Omental fat pad (tissue), 4 donors: ENCODE measurements around the gene DNAH9. TPM values are rescaled to one million over a fixed set of nuclear protein-coding genes. Genes with fewer than 3 reads are reported as not detected.

ENCODE experiments used
- ATAC-seq: fragments of 150-250 bp; one replicate; pipeline ENCODE4 v1.9.1; 2016; ENCODE audit warnings: mild to moderate bottlenecking, moderate library complexity; ENCODE audit not compliant: low FRiP score
- DNase-seq: peaks from one replicate; pipeline ENCODE4 v3.0.0-alpha.2; 2019; ENCODE audit warnings: low spot score
- total RNA-seq, 4 donors: library from RNA; depleted of rRNA; stranded (reverse); fragments of >200 nt; gene quantifications; one replicate each; pipeline ENCODE4 v1.1.0, GENCODE V29; 2016
- TF ChIP-seq, protein P1 (sequence below), 3 donors: fragments of 450-650 bp; IDR thresholded peaks; one replicate each; pipeline ENCODE4 v1.5.1; 2016 to 2017; ENCODE audit warnings: antibody characterized with exemption in 3 of 3, mild to moderate bottlenecking in 3 of 3, moderate library complexity in 2 of 3

Gene DNAH9
- total RNA-seq, 4 donors from 2014 or later: 0.72 to 6.0 (median 3.1) TPM

DNA sequence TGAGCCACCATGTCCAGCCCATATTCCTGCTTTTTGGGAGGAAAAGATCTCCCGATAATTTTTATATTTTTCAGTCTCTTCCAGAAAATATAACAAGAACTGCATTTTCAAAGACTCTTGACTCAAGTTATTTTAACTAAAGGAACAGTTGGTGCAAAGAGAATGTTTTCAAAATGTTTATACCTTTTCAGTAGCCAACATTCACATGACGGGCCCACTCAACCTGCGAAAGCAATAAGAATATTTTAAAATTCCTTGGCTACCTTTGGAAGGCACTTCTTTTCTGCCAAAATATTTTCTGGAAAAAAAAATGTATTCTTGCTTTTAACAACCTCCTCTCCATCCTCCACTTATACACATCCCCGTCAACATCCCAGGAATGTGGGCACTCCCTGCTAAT is 258.7 kb downstream of the DNAH9 start:
- DNase-seq (no peak), ATAC-seq (no peak)
- TF ChIP-seq, protein P1, sequence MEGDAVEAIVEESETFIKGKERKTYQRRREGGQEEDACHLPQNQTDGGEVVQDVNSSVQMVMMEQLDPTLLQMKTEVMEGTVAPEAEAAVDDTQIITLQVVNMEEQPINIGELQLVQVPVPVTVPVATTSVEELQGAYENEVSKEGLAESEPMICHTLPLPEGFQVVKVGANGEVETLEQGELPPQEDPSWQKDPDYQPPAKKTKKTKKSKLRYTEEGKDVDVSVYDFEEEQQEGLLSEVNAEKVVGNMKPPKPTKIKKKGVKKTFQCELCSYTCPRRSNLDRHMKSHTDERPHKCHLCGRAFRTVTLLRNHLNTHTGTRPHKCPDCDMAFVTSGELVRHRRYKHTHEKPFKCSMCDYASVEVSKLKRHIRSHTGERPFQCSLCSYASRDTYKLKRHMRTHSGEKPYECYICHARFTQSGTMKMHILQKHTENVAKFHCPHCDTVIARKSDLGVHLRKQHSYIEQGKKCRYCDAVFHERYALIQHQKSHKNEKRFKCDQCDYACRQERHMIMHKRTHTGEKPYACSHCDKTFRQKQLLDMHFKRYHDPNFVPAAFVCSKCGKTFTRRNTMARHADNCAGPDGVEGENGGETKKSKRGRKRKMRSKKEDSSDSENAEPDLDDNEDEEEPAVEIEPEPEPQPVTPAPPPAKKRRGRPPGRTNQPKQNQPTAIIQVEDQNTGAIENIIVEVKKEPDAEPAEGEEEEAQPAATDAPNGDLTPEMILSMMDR (IDR thresholded peaks at IDR 0.05): no peak

DNA sequence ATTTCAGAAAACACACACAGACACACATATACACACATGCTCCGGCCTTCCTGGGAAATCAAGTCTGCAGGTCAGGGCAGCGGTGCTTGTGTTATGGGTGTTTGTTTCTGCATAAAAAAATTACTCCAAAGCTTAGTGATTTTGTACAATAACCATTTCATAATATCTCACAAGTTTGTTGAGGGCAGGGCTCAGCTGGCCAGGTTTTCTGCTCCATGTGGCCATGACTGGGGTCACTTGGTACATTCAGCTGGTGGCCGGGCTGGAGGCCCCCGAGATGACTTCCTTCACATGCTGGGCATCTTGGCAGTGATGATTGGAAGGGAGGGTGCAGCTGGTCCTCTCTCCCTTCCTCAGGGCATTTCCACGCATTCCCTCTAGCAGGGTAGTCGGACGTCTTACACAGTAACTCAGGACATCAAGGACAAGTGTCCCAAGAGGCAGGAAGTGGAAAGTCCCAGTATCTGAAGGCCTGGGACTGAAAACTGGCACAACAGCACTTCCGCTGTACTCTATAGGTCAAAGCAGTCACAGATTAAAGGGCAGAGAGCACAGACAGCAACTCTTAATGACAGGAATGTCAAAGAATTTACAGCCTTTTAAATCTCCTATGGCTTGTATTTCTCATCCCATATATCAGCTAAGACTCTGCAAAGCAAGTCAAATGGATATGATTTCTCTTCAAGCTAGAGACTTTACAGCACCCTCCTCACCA is 271.6 kb downstream of the DNAH9 start:
- DNase-seq: no peak
- TF ChIP-seq, protein P1 (IDR thresholded peaks at IDR 0.05): no peak
- no peak for ATAC-seq

DNA sequence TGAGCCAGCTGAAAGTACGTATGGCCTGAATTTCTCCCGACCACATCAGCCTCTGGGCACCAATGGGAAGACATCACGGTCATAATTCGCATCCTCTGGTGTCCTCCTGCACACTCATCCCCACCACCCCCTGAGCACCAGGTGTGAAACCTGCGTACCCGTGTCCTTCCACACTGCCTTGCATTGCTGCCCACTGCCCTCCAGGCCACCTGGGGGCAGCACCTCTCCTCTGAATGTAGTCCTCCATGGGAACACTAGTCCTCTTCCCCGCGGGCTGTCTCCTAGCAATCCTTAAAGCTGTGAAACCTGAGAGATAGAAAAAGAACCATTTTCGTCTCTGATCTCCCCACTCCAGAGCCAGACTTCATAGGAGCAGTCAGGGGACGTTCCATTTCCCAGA is 273.5 kb downstream of the DNAH9 start:
- ATAC-seq (no peak), DNase-seq (no peak)
- TF ChIP-seq, protein P1 (IDR thresholded peaks at IDR 0.05): no peak

DNA sequence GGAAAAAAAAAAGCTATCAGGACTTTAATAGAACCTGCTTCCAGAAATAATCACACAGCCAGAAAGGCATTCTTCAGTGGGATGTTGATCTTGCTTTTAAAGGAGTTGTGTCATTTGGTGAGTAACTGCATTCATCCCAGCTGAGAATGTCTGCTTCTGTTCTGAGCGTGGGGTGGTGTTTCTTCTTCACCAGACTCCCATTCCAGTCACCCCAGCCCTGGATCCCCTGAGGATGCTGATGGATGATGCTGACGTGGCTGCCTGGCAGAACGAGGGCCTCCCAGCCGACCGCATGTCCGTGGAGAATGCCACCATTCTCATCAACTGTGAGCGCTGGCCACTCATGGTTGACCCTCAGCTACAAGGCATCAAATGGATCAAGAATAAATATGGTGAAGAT is 276.5 kb downstream of the DNAH9 start:
- DNase-seq (no peak), ATAC-seq (no peak)

DNA sequence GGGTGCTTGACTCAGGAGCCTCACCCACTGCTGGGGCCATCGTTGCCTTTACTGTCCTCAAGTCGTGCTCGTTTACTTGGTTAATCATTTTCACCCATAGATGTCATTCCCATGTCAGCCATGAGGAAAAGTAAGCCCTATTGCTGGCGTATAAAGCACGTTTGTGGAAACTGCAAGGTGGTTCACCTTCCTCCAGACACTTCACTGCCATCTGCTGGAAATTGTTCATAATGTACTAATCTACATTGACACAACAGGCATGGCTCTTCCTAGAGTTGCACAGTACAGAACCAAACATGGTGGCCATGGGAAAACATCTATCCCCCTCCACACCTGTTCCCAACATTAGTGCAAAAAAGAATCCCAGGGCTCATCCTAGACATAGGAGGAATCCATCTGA is 282.4 kb downstream of the DNAH9 start:
- ATAC-seq (no peak), DNase-seq (no peak)
- TF ChIP-seq, protein P1 (IDR thresholded peaks at IDR 0.05): no peak

More for the DNA sequence above, 276.5 kb downstream of the DNAH9 start:
- TF ChIP-seq, protein P1 (IDR thresholded peaks at IDR 0.05): no peak

DNA sequence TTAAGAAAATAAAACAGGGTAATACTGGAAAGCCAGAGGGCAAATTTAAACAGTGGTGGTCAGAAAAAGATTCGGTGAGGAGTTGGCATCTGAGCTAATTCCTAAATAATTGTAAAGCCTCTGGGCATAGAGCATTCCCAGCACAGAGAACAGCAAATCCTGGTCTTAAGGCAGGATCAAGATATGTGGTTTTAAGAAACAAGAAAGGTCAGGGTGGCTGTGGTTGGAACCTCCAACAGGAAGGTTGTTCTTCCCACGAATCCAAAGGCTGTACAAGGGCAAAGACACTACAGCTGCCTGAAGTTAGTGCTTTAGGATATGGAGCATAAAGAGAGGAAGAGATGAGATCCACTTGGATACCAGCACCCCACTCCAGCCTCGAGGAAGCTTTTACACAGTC is 284.4 kb downstream of the DNAH9 start:
- DNase-seq: no peak
- TF ChIP-seq, protein P1 (IDR thresholded peaks at IDR 0.05): no peak
- no peak for ATAC-seq

DNA sequence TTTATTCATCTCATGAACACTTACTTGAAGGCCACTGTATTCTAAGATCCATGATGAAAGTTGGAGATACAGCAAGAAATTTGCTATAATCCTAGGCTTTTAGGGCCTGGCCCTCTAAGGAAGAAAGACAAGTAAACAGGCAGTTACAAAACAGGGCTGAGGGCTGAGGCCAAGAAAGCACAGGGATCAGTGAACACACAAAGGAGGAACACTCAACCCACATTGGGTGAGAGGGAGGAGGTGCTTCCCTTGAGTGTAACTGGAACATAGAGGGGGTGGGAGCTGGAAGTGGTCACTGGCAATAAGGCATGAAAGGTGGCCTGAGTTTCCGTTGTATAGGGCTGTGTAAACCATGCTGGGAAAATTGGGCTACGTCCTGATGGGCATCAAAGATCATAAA is 286.8 kb downstream of the DNAH9 start:
- no peak for ATAC-seq

More for the DNA sequence above, 286.8 kb downstream of the DNAH9 start:
- TF ChIP-seq, protein P1 (IDR thresholded peaks at IDR 0.05): no peak
- no peak for DNase-seq
